ENCODE results near the gene PEDS1.

PEDS1 gene

DNA sequence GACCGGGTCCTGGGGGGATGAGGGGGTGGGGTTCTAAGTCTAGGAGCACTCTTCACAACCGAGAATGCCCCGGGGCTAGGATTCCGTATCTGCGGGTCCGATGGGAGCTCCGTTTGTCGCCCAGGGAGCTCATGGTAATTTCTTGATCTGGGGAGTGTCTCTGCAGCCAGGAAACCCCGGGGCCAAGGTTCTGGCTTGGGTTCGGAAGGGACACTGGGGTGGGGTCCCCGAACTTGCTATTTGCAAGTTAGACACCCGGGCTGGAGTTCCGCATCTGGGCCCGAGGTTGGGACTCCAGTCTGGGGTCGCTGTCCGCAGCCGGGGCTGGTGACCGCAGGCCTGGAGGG, 397 bp downstream of the PEDS1 start:
- no peak for DNase-seq (ENCODE audit: low read depth)
- H3K4me3 ChIP-seq (ENCODE audit: control insufficient read depth, low read depth, low read length): peak overlapping the region; percentile 97
- TF ChIP-seq, protein P1, sequence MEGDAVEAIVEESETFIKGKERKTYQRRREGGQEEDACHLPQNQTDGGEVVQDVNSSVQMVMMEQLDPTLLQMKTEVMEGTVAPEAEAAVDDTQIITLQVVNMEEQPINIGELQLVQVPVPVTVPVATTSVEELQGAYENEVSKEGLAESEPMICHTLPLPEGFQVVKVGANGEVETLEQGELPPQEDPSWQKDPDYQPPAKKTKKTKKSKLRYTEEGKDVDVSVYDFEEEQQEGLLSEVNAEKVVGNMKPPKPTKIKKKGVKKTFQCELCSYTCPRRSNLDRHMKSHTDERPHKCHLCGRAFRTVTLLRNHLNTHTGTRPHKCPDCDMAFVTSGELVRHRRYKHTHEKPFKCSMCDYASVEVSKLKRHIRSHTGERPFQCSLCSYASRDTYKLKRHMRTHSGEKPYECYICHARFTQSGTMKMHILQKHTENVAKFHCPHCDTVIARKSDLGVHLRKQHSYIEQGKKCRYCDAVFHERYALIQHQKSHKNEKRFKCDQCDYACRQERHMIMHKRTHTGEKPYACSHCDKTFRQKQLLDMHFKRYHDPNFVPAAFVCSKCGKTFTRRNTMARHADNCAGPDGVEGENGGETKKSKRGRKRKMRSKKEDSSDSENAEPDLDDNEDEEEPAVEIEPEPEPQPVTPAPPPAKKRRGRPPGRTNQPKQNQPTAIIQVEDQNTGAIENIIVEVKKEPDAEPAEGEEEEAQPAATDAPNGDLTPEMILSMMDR (IDR thresholded peaks at IDR 0.05; ENCODE audit: control insufficient read depth, insufficient read depth, low read depth, low read length, missing control alignments): no peak

DNA sequence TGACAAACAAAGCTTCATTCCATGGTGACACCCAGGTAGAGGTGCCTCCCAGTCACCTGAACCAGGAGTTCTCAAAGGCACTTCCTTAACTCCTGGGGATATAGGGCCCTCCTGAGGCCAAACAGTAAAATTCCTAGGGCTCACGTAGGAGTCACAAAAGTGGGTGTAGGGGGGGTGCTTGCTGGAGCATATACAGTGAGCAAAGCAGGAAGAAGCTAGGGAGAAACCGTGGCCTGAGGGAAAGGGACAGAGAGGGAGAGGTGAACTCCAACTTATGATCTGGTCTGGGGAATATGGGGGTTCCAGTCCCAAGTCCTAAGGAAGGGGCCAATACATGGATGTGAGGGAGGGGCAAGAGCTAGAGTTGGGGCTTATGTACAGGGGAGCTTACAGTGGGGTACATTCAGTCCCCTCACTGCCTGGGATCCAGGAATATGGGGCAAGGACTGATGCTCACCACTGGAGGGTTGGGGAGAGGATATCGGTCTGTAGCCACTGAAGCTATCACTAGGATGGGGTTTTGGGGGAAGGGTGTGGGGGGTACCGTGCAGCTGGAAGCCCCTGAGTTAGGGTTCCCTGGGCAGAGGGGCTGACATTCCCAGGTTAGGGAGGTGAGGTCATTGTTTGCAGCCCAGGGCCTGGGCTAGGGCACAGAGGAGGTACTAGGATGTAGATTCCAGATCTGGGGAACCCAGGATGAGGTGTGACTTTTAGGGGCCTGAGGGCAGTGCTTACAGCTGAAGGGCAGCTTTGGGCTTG, 950 bp downstream of the PEDS1 start:
- DNase-seq (ENCODE audit: low read depth): no peak
- TF ChIP-seq, protein P1 (IDR thresholded peaks at IDR 0.05; ENCODE audit: control insufficient read depth, insufficient read depth, low read depth, low read length, missing control alignments): peak; percentile 16
- peak overlapping the region; percentile 97 for H3K4me3 ChIP-seq (ENCODE audit: control insufficient read depth, low read depth, low read length)

DNA sequence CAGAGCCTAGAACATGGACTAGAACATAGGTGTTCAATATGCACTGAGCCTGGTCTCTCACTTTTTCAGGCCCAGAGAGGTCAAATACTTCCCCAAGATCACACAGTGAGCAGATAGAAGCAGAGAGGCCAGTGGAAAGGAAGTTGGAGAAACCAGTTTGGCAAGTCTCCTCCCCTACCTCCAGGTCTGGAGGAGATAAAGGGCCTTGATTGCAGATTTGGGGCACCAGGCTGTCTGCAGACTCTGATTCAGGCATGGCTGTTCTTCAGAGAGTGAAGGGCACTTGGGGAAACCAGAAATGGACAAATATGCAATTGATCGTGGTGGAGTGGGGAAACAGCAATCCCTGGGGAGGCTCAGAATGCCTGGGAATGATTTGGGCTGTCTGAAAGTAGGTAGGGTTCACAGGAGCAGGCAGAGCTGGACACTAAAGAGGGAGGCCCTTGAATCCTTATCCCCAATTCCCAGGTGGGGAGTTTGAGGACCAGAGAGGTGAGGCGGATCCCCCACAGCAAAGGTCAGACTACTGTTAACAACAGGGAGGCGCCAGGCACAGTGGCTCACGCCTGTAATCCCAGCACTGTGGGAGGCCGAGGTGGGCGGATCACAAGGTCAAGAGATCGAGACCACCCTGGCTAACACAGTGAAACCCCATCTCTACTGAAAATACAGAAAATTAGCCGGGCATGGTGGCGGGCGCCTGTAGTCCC, 2.3 kb downstream of the PEDS1 start:
- no peak for DNase-seq (ENCODE audit: low read depth)
- TF ChIP-seq, protein P1 (IDR thresholded peaks at IDR 0.05; ENCODE audit: control insufficient read depth, insufficient read depth, low read depth, low read length, missing control alignments): no peak
- H3K4me3 ChIP-seq (ENCODE audit: control insufficient read depth, low read depth, low read length): no peak overlapping the region

DNA sequence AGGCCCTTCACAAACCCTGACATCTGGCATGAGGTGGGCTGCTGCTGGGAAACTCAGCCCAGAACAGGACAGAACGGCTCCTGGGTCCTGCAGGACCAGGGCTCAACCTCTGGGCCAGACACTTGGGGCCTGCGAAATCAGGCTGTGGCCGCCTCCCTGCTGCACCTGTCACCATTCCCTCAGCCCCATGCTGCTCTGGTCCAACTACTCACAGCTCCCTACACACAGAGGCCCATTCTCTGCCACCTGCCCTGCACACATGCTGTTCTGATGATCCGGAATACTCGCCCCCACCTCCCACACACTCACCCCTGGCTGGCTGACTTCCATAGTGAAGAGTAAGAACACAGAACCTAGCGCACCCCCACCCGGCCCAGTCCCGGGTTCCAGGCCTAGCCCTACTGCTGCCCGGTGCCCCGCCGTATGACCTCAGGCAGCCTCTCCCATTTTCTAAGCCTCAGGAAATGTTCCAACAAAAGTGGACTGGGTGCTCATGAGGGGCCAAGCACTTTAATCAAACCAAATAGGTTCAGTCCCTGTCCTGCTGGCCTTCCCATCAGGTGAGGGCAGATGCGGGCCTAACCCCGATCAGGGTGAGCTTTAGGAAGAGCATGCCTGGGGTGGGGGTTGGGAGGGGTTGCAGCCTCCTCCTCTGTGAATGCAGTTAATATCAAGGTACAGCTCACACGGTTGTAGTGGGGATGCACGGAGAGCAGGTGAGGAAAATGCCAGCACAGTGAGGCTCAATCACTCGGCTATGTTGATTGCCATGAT, 3.9 kb downstream of the PEDS1 start:
- no peak overlapping the region for H3K4me3 ChIP-seq (ENCODE audit: control insufficient read depth, low read depth, low read length)
- TF ChIP-seq, protein P1 (IDR thresholded peaks at IDR 0.05; ENCODE audit: control insufficient read depth, insufficient read depth, low read depth, low read length, missing control alignments): no peak
- DNase-seq (ENCODE audit: low read depth): no peak

DNA sequence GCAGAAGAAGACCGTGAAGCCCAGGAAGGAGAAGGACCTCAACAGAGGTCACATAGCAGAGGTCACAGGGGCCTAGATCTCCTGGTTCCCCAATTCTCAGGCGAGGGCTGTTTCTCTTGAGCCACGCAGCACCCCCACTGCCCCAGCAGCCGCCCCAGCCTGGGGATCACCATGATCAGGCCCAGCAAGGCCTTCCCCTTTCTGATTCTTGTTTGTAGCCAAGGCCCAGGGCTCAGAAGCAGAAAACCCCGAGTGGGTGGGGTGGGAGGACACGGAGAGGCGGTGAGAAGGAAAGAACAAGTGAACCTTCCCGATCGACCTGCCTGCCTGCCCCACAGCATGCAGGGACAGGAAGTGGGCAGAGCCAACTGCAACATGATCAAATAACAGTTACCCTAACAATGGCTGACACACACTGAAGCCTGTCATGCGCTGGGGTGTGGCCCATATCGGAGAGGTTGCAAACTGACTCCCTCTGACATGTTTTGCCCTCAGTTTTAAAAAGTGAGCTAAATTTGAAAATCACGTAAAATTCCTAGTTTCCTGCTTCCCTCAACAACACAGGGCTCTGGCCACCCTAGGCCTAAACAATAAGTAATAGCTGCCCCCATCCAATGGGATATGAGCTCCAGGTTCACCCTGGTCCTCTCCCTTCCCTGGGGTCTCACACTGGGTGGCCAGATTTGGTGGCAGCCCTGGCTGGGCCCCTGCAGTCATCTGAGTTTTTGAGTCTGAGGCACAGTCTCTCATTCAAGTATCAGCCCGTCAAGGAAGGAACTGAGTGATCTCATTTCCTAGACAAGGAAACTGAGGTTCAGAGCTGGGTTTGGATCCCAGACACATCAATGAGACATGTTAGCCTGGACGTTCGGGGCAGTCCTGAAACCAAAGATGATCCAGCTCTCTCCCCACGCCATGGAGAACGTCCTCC, 6.5 kb downstream of the PEDS1 start:
- no peak overlapping the region for H3K4me3 ChIP-seq (ENCODE audit: control insufficient read depth, low read depth, low read length)
- TF ChIP-seq, protein P1 (IDR thresholded peaks at IDR 0.05; ENCODE audit: control insufficient read depth, insufficient read depth, low read depth, low read length, missing control alignments): no peak
- no peak for DNase-seq (ENCODE audit: low read depth)

DNA sequence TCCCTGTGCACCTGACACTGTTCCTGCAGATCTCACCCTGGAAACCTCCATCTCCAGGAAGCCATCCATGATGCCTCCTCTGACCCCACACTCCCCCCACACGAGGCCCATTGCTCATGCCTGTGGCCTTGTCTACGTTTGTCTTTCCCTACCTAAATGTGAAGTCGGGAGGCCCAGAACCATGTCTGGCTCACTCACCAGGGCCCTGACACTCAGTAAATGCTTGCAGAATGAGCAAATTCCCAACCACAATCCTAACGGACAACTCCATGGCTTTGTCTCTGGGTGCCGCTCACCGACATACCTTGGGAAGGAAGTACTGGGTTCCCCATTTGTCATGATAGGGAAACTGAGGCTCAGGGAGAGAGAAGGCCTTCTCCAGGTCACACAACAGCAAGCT, 7.3 kb downstream of the PEDS1 start:
- TF ChIP-seq, protein P1 (IDR thresholded peaks at IDR 0.05; ENCODE audit: control insufficient read depth, insufficient read depth, low read depth, low read length, missing control alignments): no peak
- H3K4me3 ChIP-seq (ENCODE audit: control insufficient read depth, low read depth, low read length): no peak overlapping the region

More for the DNA sequence above, 7.3 kb downstream of the PEDS1 start:
- DNase-seq (ENCODE audit: low read depth): no peak

Data from AG09309 (cell line).